Mesendoderm (in vitro differentiated cells): ENCODE data around the gene SH3GL1.

ENCODE experiments used
- DNase-seq: peaks from one replicate; pipeline ENCODE4 v3.0.0; 2013
- H2AK5ac ChIP-seq: 2 replicates; pipeline ENCODE4 v1.6.1; 2013; ENCODE audit warnings: low read length, inconsistent platforms
- H2BK120ac ChIP-seq: 2 replicates; pipeline ENCODE4 v1.6.1; 2013; ENCODE audit warnings: low read depth, mild to moderate bottlenecking, low read length, moderate library complexity, mixed read lengths
- H2BK15ac ChIP-seq: replicated peaks from 2 replicates; pipeline ENCODE4 v1.6.1; 2013; ENCODE audit warnings: low read depth, mild to moderate bottlenecking, moderate library complexity
- H2BK5ac ChIP-seq: 2 replicates; pipeline ENCODE4 v1.6.1; 2013; ENCODE audit warnings: low read length, inconsistent platforms
- H3K18ac ChIP-seq: 2 replicates; pipeline ENCODE4 v1.6.1; 2013; ENCODE audit warnings: mild to moderate bottlenecking, low read length, mixed read lengths
- H3K23ac ChIP-seq: one replicate; pipeline ENCODE4 v1.6.1; 2013; ENCODE audit warnings: low read length
- H3K27ac ChIP-seq: 2 replicates; pipeline ENCODE4 v1.5.1; 2013; ENCODE audit warnings: low read depth, mild to moderate bottlenecking, inconsistent platforms, low read length, moderate library complexity
- H3K27me3 ChIP-seq: 2 replicates; pipeline ENCODE4 v1.6.1; 2013; ENCODE audit warnings: low read length, control low read depth, mild to moderate bottlenecking, inconsistent platforms; ENCODE audit not compliant: insufficient read depth, poor library complexity
- H3K36me3 ChIP-seq: 2 replicates; pipeline ENCODE4 v1.6.1; 2013; ENCODE audit warnings: low read length, inconsistent platforms; ENCODE audit not compliant: control insufficient read depth, insufficient read depth
- H3K4ac ChIP-seq: one replicate; pipeline ENCODE4 v1.6.1; 2013; ENCODE audit warnings: low read depth, mild to moderate bottlenecking, low read length, moderate library complexity
- H3K4me1 ChIP-seq: 2 replicates; pipeline ENCODE4 v1.6.1; 2013; ENCODE audit warnings: low read depth, low read length, inconsistent platforms; ENCODE audit not compliant: control insufficient read depth
- H3K4me2 ChIP-seq: 2 replicates; pipeline ENCODE4 v1.6.1; 2013; ENCODE audit warnings: low read length
- H3K4me3 ChIP-seq: 2 replicates; pipeline ENCODE4 v1.5.1; 2013; ENCODE audit warnings: mild to moderate bottlenecking, low read length
- H3K56ac ChIP-seq: one replicate; pipeline ENCODE4 v1.6.1; 2013; ENCODE audit warnings: low read length
- H3K79me1 ChIP-seq: 2 replicates; pipeline ENCODE4 v1.6.1; 2013; ENCODE audit warnings: low read length, inconsistent platforms
- H3K79me2 ChIP-seq: 2 replicates; pipeline ENCODE4 v1.6.1; 2013; ENCODE audit warnings: mild to moderate bottlenecking, low read length; ENCODE audit not compliant: control insufficient read depth, insufficient read depth
- H3K9ac ChIP-seq: 2 replicates; pipeline ENCODE4 v1.6.1; 2013; ENCODE audit warnings: low read length, inconsistent platforms
- H4K5ac ChIP-seq: one replicate; pipeline ENCODE4 v1.6.1; 2013; ENCODE audit warnings: low read length
- H4K8ac ChIP-seq: one replicate; pipeline ENCODE4 v1.6.1; 2013; ENCODE audit warnings: low read depth, mild to moderate bottlenecking, control low read depth, low read length, moderate library complexity
- WGBS: extraction: QIAGEN DNeasy Blood & Tissue Kit; methylation state at CpG from one replicate; pipeline ENCODE4 v1.1.7; 2013; ENCODE audit warnings: low lambda C conversion rate, missing lambda C conversion rate; ENCODE audit not compliant: insufficient coverage; ENCODE audit errors: extremely low coverage; 5-methylcytosine and 5-hydroxymethylcytosine counted together

SH3GL1 gene

DNA sequence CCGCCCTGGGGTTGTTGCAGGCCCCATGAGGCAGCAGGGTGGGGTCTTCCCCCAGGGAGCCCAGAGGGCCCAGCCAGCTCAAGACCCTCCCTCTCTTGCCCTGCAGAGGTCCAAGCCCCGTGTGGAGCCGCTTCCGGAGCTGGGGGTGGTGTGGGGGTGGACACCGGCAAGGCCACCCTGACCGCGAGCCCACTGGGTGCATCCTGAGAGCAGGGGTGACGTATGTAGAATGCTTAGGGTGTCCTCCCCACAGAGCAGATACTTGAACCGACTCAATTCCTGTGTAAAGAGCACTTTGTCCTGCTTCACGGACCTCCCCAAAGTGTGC, 42.4 kb upstream of the SH3GL1 start:
- no CpG with 5 or more reads among the region's 10 CpGs for WGBS
- Histone ChIP-seq H2BK15ac (no peak overlapping the region), H2BK5ac (no peak overlapping the region), H3K4ac (no peak overlapping the region), H3K27me3 (no peaks in the 10 kb centered on the region), H3K79me1 (peaks cover 2% of the 10 kb centered on the region), H3K36me3 (peaks cover 21% of the 10 kb centered on the region), H3K79me2 (peaks cover 4% of the 10 kb centered on the region), H4K5ac (no peak overlapping the region), H2BK120ac (no peak overlapping the region), H3K4me1 (no peaks in the 10 kb centered on the region), H3K9ac (no peak overlapping the region), H3K56ac (no peak overlapping the region), H3K4me2 (no peak overlapping the region), H3K4me3 (no peak overlapping the region), H3K27ac (no peak overlapping the region), H3K23ac (no peak overlapping the region), H2AK5ac (no peak overlapping the region), H4K8ac (no peak overlapping the region), H3K18ac (no peak overlapping the region)
- DNase-seq = no peak

DNA sequence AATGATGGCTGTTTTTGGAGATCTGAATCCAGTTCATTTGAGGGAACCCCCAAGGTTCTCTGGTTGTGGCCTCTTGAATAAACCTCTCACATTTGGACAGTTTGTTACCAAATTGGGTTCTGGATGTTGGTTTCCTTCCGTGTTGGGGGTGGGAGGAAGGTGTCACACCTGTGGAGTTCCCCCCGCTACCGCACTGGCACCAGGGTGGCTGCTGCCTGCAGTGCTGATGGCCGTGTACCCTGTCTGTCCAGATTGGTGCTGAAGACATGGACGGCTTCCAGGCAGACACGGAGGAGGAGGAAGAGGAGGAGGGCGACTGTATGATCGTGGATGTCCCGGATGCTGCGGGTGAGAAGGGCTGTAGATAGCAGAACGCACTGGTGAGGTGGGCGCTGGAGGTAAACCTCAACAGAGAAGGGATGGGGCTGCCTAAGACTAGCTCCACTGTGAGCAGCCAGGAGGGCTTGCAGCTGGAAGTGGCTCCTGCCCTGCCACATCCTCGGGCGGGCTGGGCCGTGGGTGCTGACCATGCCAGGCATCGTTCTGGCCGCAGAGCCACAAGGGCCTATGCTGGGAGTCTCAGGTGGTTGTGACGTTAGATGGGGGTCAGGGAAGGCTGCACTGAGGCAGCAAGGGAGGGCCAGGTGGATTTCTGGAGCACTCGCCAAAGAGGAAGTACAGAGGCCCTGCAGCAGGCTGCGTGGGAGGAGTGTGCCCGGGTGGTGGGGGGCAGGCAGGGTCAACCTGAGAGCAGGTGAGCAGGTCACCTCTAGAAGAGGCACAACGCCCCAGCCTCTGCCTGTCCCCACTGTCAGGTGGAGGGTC, 41.9 kb upstream of the SH3GL1 start:
- H3K79me2 ChIP-seq = peaks cover 5% of the 10 kb centered on the region
- H3K18ac ChIP-seq = no peak overlapping the region
- no peak overlapping the region for H2BK15ac ChIP-seq
- H3K27me3 ChIP-seq = no peaks in the 10 kb centered on the region
- peaks cover 21% of the 10 kb centered on the region for H3K36me3 ChIP-seq
- H3K4me1 ChIP-seq = no peaks in the 10 kb centered on the region
- H3K4me3 ChIP-seq = no peak overlapping the region
- no peak overlapping the region for H4K5ac ChIP-seq
- H3K27ac ChIP-seq = no peak overlapping the region
- no peak overlapping the region for H4K8ac ChIP-seq
- peaks cover 3% of the 10 kb centered on the region for H3K79me1 ChIP-seq
- H2BK120ac ChIP-seq = no peak overlapping the region
- H3K23ac ChIP-seq = no peak overlapping the region
- no peak overlapping the region for H2BK5ac ChIP-seq
- H3K4ac ChIP-seq = no peak overlapping the region
- H3K56ac ChIP-seq = no peak overlapping the region
- DNase-seq = no peak
- H3K9ac ChIP-seq = no peak overlapping the region
- WGBS = no CpG with 5 or more reads among the region's 22 CpGs
- no peak overlapping the region for H3K4me2 ChIP-seq
- no peak overlapping the region for H2AK5ac ChIP-seq

- no peaks in the 10 kb centered on the region for H3K27me3 ChIP-seq
- H2AK5ac ChIP-seq = no peak overlapping the region
- WGBS = no CpG with 5 or more reads among the region's 12 CpGs
- H2BK5ac ChIP-seq = no peak overlapping the region
- H3K4me2 ChIP-seq = no peak overlapping the region
- H2BK15ac ChIP-seq = no peak overlapping the region
- no peak overlapping the region for H4K5ac ChIP-seq
- H3K27ac ChIP-seq = no peak overlapping the region
- H3K36me3 ChIP-seq = peaks cover 21% of the 10 kb centered on the region
- H4K8ac ChIP-seq = no peak overlapping the region
- H3K56ac ChIP-seq = no peak overlapping the region
- peaks cover 12% of the 10 kb centered on the region for H3K79me2 ChIP-seq
- peaks cover 7% of the 10 kb centered on the region for H3K79me1 ChIP-seq
- H3K23ac ChIP-seq = no peak overlapping the region
- H3K4me1 ChIP-seq = no peaks in the 10 kb centered on the region
- H3K9ac ChIP-seq = no peak overlapping the region
- H3K4me3 ChIP-seq = no peak overlapping the region
- H3K4ac ChIP-seq = no peak overlapping the region
- no peak overlapping the region for H3K18ac ChIP-seq
- no peak for DNase-seq
- H2BK120ac ChIP-seq = no peak overlapping the region
Measured at GRCh38 chr19:4439243-4439642, 38.9 kb upstream of the SH3GL1 start.

- H3K27ac ChIP-seq = no peak overlapping the region
- H3K9ac ChIP-seq = no peak overlapping the region
- no peak overlapping the region for H3K4ac ChIP-seq
- H4K8ac ChIP-seq = no peak overlapping the region
- no peak overlapping the region for H3K56ac ChIP-seq
- H4K5ac ChIP-seq = no peak overlapping the region
- no CpG with 5 or more reads among the region's 10 CpGs for WGBS
- no peaks in the 10 kb centered on the region for H3K4me1 ChIP-seq
- peaks cover 33% of the 10 kb centered on the region for H3K36me3 ChIP-seq
- H3K79me2 ChIP-seq = peaks cover 12% of the 10 kb centered on the region
- H3K79me1 ChIP-seq = peaks cover 7% of the 10 kb centered on the region
- no peak overlapping the region for H3K4me3 ChIP-seq
- H3K18ac ChIP-seq = no peak overlapping the region
- no peak overlapping the region for H2BK120ac ChIP-seq
- H3K27me3 ChIP-seq = no peaks in the 10 kb centered on the region
- H3K4me2 ChIP-seq = no peak overlapping the region
- H2BK15ac ChIP-seq = no peak overlapping the region
- no peak overlapping the region for H2BK5ac ChIP-seq
- no peak overlapping the region for H3K23ac ChIP-seq
- H2AK5ac ChIP-seq = no peak overlapping the region
- DNase-seq = no peak
Measured at GRCh38 chr19:4437103-4437502, 36.8 kb upstream of the SH3GL1 start.

DNA sequence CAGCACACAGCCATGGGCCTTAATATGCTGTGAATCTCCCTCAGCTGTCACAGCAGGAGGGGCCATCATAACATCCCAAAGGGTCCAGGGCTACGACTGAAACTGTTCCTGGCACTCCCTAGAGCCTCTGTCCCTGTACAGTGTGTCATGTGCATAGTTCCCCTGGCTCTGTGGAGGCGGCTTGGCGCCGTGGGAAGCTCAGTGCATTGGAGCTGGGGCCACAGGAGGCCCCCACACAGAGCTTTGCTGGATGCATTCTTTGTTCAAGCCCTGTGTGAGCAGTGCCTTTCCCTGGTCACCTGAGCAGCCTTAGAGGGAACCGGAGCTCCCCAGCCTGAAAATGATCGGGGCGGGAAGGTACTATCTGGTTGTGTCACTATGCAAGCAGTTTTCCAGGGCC, 35.9 kb upstream of the SH3GL1 start:
- H4K8ac ChIP-seq = no peak overlapping the region
- no peak overlapping the region for H2AK5ac ChIP-seq
- H3K36me3 ChIP-seq = peaks cover 36% of the 10 kb centered on the region
- H2BK15ac ChIP-seq = no peak overlapping the region
- no peak overlapping the region for H2BK5ac ChIP-seq
- H3K79me1 ChIP-seq = peaks cover 7% of the 10 kb centered on the region
- no peak overlapping the region for H3K27ac ChIP-seq
- WGBS = no CpG with 5 or more reads among the region's 7 CpGs
- H3K18ac ChIP-seq = no peak overlapping the region
- H3K23ac ChIP-seq = no peak overlapping the region
- no peak overlapping the region for H3K56ac ChIP-seq
- H2BK120ac ChIP-seq = no peak overlapping the region
- no peaks in the 10 kb centered on the region for H3K27me3 ChIP-seq
- no peak overlapping the region for H3K4me2 ChIP-seq
- H3K4me1 ChIP-seq = no peaks in the 10 kb centered on the region
- no peak overlapping the region for H3K4ac ChIP-seq
- peaks cover 12% of the 10 kb centered on the region for H3K79me2 ChIP-seq
- H3K4me3 ChIP-seq = no peak overlapping the region
- DNase-seq = no peak
- H4K5ac ChIP-seq = no peak overlapping the region
- H3K9ac ChIP-seq = no peak overlapping the region

DNA sequence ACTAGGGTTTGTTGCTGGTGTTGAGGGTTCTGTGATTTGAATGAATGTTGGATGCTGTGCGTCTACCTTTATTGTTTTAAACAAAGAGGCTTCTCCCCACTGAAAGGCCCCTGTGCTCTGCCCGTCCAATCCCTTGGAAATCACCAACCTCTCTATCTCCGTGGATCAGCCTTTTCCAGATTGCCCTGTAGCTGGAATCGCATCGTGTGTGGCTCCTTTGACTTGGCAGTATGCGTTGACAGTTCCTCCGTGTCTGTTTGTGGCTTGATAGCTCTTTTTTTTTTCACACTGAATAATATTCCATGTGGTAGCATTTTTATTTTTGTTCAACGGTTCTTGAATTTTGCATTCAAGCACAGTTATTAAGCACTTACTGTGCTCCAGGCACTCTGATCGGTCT, 34.0 kb upstream of the SH3GL1 start:
- no peak overlapping the region for H4K5ac ChIP-seq
- no peak overlapping the region for H3K4ac ChIP-seq
- no peak overlapping the region for H2BK15ac ChIP-seq
- peaks cover 11% of the 10 kb centered on the region for H3K79me1 ChIP-seq
- WGBS = no CpG with 5 or more reads among the region's 9 CpGs
- no peak for DNase-seq
- no peaks in the 10 kb centered on the region for H3K27me3 ChIP-seq
- no peak overlapping the region for H2AK5ac ChIP-seq
- no peak overlapping the region for H3K9ac ChIP-seq
- H4K8ac ChIP-seq = no peak overlapping the region
- no peak overlapping the region for H2BK5ac ChIP-seq
- no peak overlapping the region for H3K56ac ChIP-seq
- no peak overlapping the region for H3K4me3 ChIP-seq
- no peaks in the 10 kb centered on the region for H3K4me1 ChIP-seq
- H2BK120ac ChIP-seq = no peak overlapping the region
- H3K79me2 ChIP-seq = peaks cover 12% of the 10 kb centered on the region
- no peak overlapping the region for H3K27ac ChIP-seq
- H3K36me3 ChIP-seq = peaks cover 35% of the 10 kb centered on the region
- H3K23ac ChIP-seq = no peak overlapping the region
- no peak overlapping the region for H3K4me2 ChIP-seq
- no peak overlapping the region for H3K18ac ChIP-seq
